K562 (cell line): Measurements from ENCODE around the gene THADA. TPM values are rescaled to one million over a fixed set of nuclear protein-coding genes. Genes with fewer than 3 reads are reported as not detected.

Experiments used
- CBX2 ChIP-seq: fragments of 200-600 bp; sonication (generic); IDR thresholded peaks from one replicate; pipeline ENCODE4 v1.6.1; 2012; ENCODE audit warnings: mild to moderate bottlenecking, low read length, inconsistent platforms; ENCODE audit not compliant: insufficient read depth, poor library complexity, severe bottlenecking
- CGGBP1 ChIP-seq: fragments of 250-450 bp; sonication (Bioruptor Pico); IDR thresholded peaks from 2 replicates; pipeline ENCODE4 v1.9.0; 2021; ENCODE audit warnings: mild to moderate bottlenecking
- DDX20 ChIP-seq: fragments of 450-650 bp; IDR thresholded peaks from 2 replicates; pipeline ENCODE4 v1.6.1; 2016; ENCODE audit warnings: missing genetic modification characterization, low read depth, mild to moderate bottlenecking, missing compliant biosample characterization, moderate library complexity
- ETV1 ChIP-seq: fragments of 450-650 bp; conservative IDR thresholded peaks from 2 replicates; pipeline ENCODE4 v1.6.1; 2016; ENCODE audit warnings: missing genetic modification characterization, control low read depth, low read depth, missing compliant biosample characterization
- GATA2 ChIP-seq: sonication (generic); formaldehyde crosslinking; IDR thresholded peaks from 2 replicates; pipeline ENCODE4 v1.4.0; 2020; ENCODE audit warnings: mild to moderate bottlenecking, missing genetic modification reagents
- JUNB ChIP-seq: fragments of 450-650 bp; formaldehyde crosslinking; conservative IDR thresholded peaks from 2 replicates; pipeline ENCODE4 v1.4.0; 2020; ENCODE audit warnings: mild to moderate bottlenecking
- KLF1 ChIP-seq: fragments of 450-650 bp; IDR thresholded peaks from 2 replicates; pipeline ENCODE4 v1.6.1; 2016; ENCODE audit warnings: missing genetic modification characterization, missing compliant biosample characterization
- MXI1 ChIP-seq: IDR thresholded peaks from 2 replicates; pipeline ENCODE4 v1.6.1; 2011; ENCODE audit warnings: low read depth, mild to moderate bottlenecking, improper control_type of control experiment, low read length
- NCOA1 ChIP-seq: fragments of 450-650 bp; IDR thresholded peaks from 2 replicates; pipeline ENCODE4 v1.6.1; 2016; ENCODE audit warnings: low read depth
- NR3C1 ChIP-seq: sonication (generic); formaldehyde crosslinking; IDR thresholded peaks from 2 replicates; pipeline ENCODE4 v1.8.1; 2022; ENCODE audit warnings: missing genetic modification reagents
- PRDM10 ChIP-seq: fragments of 450-650 bp; IDR thresholded peaks from 2 replicates; pipeline ENCODE4 v1.6.1; 2018; ENCODE audit not compliant: partially characterized antibody
- RBFOX2 ChIP-seq: fragments of 200-400 bp; formaldehyde crosslinking; IDR thresholded peaks from 2 replicates; pipeline ENCODE4 v1.6.1; 2017; ENCODE audit warnings: low read depth, mild to moderate bottlenecking, low read length, moderate library complexity
- RERE ChIP-seq: sonication (generic); formaldehyde crosslinking; IDR thresholded peaks from 2 replicates; pipeline ENCODE4 v1.8.0; 2023; ENCODE audit warnings: missing genetic modification reagents, mild to moderate bottlenecking, borderline replicate concordance
- TEAD4 ChIP-seq, 2 experiments: sonication (generic) in 1 of 2; formaldehyde crosslinking in 1 of 2; IDR thresholded peaks; 2 replicates each; pipeline versions ENCODE4 v1.6.1 to v1.8.0; 2012 to 2022; ENCODE audit warnings: borderline replicate concordance in 1 of 2, inconsistent platforms in 1 of 2, low read length in 1 of 2, mild to moderate bottlenecking in 1 of 2, missing genetic modification reagents in 1 of 2
- XRCC5 ChIP-seq: fragments of 200-400 bp; formaldehyde crosslinking; IDR thresholded peaks from 2 replicates; pipeline ENCODE4 v1.6.1; 2017; ENCODE audit warnings: low read depth, mild to moderate bottlenecking, low read length
- ZC3H4 ChIP-seq: sonication (generic); formaldehyde crosslinking; IDR thresholded peaks from 2 replicates; pipeline ENCODE4 v1.9.0; 2021; ENCODE audit warnings: missing genetic modification reagents, borderline replicate concordance
- polyA plus RNA-seq, 8 experiments: library from polyadenylated mRNA; depleted of rRNA in 4 of 8; stranded (reverse) in 5 of 8; unstranded in 3 of 8; fragments of >200 nt; fragmentation: Nextera tagmentation in 2 of 8; fragmentation: Illumina TruSeq in 1 of 8; extraction: Ambion mirVana in 2 of 8; extraction: Trizol in 1 of 8; gene quantifications; 2 replicates each; pipeline versions ENCODE4 v1.2.1 to v1.2.3, GENCODE V29; 2011 to 2014; ENCODE audit warnings: inconsistent platforms in 1 of 8, missing spikeins in 1 of 8
- total RNA-seq, 7 experiments: library from RNA; depleted of rRNA in 6 of 7; stranded (reverse); fragments of >200 nt in 6 of 7; fragmentation: Illumina TruSeq in 2 of 7; extraction: Trizol in 2 of 7; gene quantifications; 2 replicates each; pipeline versions ENCODE4 v1.2.1 to v1.2.3, GENCODE V29; 2011 to 2021; ENCODE audit warnings: low replicate concordance in 1 of 7
- TF ChIP-seq, protein P1 (sequence below): fragments of 250-450 bp; sonication (Bioruptor Pico); IDR thresholded peaks from 2 replicates; pipeline ENCODE4 v1.8.0; 2021; ENCODE audit warnings: moderate library complexity, mild to moderate bottlenecking, inconsistent platforms

Gene THADA
- total and polyA plus RNA-seq, 9 of the 15 experiments (the other 6 are each of a cell fraction or from before 2014, with no cell fraction given) = 17.8 to 34.7 (median 31.9) TPM

GRCh38 chr2:43293744-43294695 lies 301.8 kb downstream of the THADA start (continued):
- TF ChIP-seq GATA2 (CRISPR knock-in tag) = no peak
- TF ChIP-seq ETV1 (tag) = 0 out of 2 replicates have a peak, but pooled peaks have one; percentile 27
- TF ChIP-seq RBFOX2 = no peak
- no peak for TF ChIP-seq RERE
- TF ChIP-seq CBX2 = no peak
- peak; percentile 65 for TF ChIP-seq TEAD4 (IDR thresholded peaks at IDR 0.05; ENCODE audit: low read length)
- TF ChIP-seq TEAD4 (CRISPR knock-in tag; IDR thresholded peaks at IDR 0.05; ENCODE audit: borderline replicate concordance) = no peak
- no peak for TF ChIP-seq ZC3H4 (CRISPR knock-in tag)
- TF ChIP-seq CGGBP1 = no peak
- TF ChIP-seq MXI1 = no peak
- peak; percentile 97 for TF ChIP-seq JUNB (CRISPR knock-in tag)
- no peak for TF ChIP-seq XRCC5
- TF ChIP-seq, protein P1, sequence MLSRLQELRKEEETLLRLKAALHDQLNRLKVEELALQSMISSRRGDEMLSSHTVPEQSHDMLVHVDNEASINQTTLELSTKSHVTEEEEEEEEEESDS (CRISPR knock-in tag) = no peak
- TF ChIP-seq NCOA1 = peak; percentile 80
- no peak for TF ChIP-seq NR3C1 (CRISPR knock-in tag)
- TF ChIP-seq PRDM10 = peak; percentile 93
- TF ChIP-seq DDX20 = peak; percentile 80; the same call in 1 of the 2 replicates
- no peak for TF ChIP-seq KLF1
